Globus pallidus (tissue), 1 donor: ENCODE data around the gene TNFRSF8.

ENCODE experiments used
- DNase-seq: peaks from one replicate; pipeline ENCODE4 v3.0.0-alpha.2; 2015; ENCODE audit warnings: low spot score

The TNFRSF8 gene

DNA sequence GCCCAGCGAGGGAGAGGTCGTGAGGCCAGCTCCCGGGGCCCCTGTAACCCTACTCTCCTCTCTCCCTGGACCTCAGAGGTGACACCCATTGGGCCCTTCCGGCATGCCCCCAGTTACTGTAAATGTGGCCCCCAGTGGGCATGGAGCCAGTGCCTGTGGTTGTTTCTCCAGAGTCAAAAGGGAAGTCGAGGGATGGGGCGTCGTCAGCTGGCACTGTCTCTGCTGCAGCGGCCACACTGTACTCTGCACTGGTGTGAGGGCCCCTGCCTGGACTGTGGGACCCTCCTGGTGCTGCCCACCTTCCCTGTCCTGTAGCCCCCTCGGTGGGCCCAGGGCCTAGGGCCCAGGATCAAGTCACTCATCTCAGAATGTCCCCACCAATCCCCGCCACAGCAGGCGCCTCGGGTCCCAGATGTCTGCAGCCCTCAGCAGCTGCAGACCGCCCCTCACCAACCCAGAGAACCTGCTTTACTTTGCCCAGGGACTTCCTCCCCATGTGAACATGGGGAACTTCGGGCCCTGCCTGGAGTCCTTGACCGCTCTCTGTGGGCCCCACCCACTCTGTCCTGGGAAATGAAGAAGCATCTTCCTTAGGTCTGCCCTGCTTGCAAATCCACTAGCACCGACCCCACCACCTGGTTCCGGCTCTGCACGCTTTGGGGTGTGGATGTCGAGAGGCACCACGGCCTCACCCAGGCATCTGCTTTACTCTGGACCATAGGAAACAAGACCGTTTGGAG is 80.0 kb downstream of the TNFRSF8 start:
- no peak for DNase-seq

- DNase-seq: peak; percentile 68
Measured at GRCh38 chr1:12143631-12144155, 80.6 kb downstream of the TNFRSF8 start.

- DNase-seq: no peak
Measured at GRCh38 chr1:12144236-12144635, 81.1 kb downstream of the TNFRSF8 start.

GRCh38 chr1:12144969-12145368 is 81.9 kb downstream of the TNFRSF8 start:
- no peak for DNase-seq

DNA sequence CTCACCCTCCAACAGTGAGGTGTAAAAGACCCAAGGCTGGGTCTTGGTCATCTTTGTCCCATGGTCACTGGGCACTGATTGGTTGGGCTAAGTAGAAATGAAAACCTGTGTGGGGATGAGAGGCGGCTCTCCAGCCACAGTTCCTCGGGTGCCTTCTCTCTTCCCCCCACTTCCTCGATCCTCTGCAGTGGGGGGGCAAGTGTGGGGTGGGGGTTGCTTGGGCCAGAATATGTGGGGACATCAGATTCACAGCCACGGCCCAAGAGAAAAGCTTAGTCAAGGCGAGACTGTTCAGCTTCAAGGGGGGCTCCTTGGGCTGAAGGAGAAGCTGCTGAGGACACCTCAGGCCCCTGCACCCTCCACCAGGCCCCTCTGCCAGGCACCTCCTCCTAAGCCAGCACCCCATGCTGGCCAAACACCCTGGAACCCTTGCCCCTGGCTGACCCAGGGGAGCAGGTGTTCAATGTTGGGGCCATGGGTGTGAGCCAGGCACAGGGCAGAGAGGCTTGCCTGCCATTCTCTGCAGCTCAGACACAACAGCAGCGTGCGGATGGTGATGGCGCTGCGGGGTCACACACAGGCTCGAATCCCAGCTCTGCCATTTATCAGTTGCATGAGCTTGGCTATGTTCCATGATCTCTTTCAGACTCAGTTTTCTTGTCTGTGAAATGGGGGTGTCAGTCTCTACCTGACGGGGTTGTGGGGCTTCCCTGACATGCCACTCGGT is 82.7 kb downstream of the TNFRSF8 start:
- DNase-seq: no peak

GRCh38 chr1:12146343-12147112 is 83.4 kb downstream of the TNFRSF8 start:
- no peak for DNase-seq

DNA sequence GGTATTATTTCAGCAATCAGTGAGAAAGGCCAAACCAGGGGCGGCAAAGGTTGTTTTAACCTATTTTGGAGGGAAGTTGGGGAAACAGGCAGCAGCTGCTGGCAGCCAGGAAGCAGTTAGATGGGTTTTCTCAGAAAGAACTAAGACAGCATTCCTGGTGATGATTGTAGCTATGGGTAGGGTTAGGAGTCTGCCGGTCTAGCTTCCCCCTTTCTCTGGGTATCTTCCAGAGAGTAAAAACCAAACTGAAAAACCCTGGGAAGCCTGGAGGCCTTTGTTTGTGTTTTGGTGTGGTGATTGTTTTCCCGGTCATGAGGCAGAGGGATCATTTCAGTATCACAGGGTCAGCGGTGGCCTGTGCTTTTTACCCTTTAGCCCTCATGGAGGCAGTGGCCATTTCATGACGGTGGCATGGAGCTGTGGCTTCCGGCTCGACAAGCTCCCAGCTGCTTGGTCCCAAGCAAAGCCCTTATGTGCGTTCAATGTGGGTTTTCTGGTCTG is 84.1 kb downstream of the TNFRSF8 start:
- no peak for DNase-seq

DNA sequence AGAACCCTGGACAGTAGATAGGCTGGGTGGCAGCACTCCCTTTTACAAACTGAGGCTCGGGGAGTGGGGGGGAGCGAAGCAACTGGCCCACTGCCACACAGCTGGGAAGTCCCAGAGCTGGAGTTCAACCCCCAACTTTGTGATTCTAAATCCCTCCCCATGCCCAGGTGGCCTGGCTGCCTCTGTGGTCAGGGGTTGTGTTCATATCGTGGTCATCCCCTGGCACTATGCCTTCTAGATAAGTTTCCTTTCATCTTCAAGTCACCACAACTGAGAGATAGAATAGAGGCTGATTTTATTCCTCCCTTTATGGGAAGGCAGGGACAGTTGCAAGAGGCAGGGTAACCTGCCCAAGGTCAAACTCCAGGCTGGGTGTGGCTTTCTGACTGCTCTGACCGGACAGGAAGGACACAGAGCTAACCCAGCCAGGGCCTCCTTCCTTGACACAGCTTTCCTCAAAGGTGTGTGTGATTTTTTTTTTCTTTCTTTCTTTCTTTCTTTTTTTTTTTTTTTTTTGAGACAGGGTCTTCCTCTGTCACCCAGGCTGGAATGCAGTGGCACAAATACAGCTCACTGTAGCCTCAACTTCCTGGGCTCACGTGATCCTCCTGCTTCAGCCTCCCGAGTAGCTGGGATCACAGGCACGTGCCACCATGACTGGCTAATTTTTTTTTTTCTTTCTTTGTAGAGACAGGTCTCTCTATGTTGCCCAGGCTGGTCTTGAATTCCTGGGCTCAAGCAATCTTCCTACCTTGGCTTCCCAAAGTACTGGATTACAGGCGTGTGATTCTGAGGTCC is 85.3 kb downstream of the TNFRSF8 start:
- DNase-seq: no peak

DNA sequence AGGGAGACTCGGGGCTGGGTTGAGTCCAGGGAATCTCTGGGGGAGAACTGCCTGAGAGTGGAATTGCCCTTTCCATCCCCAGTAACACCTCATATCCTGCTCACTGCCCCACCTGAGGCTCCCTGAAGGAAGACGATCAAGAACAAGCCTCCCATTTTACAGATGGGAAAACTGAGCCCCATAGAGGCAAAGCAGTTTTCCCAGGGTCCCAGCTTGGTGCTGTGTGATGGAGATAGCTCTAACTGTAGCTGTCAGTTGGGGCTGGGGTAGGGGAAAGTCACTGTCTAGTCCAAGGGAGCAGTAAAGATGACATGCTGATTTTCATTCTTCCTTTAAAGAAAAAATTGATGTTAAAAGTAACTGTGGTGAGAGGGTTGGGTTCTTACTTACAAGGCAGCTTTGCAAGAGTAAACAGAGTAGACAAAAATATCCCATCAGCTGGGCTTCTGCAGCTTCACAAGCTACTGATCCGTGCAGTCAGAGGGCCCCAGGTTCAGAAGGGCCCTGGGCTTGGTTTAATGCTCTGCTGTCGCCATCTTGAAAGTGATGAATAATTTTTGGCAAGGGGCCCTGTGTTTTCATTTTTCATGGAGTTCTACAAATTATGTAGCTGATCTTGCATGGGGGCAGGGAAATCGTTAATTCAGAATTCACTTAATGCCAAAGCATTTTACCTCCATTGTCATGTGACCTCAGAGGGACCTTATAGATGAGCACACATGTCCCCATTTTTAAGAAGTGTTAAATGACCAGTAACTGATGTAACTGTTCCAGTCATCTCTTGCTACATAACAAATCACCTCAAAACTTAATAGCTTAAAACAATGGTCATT is 86.1 kb downstream of the TNFRSF8 start:
- no peak for DNase-seq

GRCh38 chr1:12149791-12150175 is 86.7 kb downstream of the TNFRSF8 start:
- DNase-seq: no peak

DNA sequence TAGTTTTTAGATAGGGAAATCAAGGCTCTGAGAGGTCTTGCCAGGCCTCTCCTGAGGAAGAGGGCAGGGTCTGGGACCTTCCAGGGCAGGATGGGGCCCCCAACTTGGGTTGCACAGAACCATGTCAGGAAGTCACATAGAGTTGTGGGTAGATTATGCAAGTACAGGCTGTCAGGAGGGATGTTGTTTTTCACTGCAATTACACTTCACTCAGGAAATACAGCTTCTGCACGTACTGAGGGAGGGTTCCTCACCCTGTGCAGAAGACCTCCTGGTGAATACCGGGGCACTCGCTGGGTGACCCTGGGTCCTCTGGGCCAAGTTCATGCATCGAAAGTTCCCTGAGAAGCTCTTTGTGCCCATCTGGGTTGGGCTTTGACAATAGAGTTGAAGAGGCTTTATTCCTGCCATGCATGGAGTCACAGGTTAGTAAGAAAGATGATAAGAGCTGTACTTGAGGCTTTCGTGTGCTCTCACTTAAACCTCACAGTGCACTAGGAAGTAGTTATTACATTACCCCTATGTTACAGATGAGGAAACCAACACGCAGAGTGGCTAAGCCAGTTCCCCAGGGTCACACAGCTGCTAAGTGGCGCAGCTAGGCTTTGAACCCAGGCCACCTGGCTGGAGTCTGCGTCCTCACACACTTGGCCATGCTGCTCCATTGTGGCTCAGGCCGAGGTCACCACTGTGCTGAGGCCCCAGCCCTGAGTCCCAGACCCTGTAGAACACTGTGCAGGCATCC is 87.5 kb downstream of the TNFRSF8 start:
- DNase-seq: no peak

DNA sequence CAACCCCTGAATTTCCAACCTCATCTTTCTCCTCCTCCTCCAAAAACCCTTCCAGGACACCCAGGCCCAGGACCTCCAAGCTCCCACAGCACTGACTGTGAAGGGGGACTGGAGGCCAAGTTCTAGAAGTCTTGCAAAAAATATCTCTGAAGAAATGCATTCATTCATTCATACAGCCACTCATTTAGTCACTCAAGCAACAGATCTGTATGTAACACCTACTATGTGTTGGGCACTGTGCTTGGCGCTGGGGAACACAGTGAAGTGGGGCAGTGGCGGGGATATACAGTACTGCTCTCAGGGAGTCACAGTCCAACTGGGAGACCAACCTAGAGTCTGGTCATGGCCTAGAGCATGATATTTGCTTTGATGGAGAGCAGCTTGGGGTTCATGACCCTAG is 88.4 kb downstream of the TNFRSF8 start:
- DNase-seq: no peak

DNA sequence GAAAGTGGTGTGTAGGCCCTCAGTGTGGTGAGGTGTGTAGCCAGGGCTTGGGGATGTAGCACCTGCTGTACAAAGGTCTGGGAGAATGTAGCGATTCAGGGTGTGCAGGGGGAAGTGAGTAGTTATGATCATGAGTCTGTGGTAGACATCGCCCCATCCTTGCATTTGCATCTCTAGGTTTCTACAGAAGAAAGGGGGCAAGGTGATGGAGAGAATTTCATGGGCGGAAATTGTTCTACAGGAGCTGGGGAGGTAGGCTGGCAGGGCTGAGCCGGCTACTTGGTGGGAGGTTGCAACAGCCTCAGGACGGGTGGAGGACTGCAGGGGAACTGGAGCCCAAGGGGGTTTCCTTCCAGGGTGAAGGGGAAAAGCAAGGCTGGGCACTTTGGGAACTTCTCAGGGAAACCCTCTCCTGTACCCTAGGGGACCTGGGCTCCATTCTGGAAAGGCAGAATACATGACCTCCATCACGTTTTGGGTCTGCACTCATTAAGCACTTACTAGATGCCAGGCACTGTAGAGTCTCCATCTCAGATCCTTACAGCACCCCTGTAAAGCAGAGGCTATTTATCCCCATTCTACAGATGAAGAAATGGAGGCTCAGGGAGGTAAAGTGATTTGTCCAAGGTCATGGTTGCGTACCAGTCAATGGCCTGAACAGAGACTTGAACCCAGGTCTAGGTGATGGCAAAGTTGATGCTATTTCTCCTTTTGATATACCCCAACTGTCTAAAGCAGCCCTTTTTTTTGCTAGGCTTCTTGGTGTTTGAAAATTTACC is 89.2 kb downstream of the TNFRSF8 start:
- no peak for DNase-seq

- DNase-seq: peak; percentile 47
Measured at GRCh38 chr1:12153181-12153785, 90.2 kb downstream of the TNFRSF8 start.

DNA sequence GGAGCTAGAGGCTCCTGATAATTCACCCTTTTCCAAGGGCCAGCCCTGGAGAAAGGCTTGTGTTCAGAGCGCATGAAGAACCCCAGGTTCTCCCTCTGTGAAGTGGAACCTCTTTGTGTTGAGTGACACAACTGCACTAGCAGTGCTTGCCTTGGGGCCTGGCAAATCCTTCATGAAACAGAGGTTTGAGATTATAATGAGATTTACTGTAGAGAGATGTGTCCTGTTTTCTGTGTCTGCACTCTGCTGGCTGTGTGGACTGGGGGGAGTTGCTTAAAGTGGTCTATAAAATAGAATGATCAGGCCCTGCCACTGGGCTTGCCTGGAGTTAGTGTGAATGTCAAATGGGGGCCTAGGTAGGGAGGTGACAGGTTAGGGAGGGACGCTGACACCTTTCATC is 92.2 kb downstream of the TNFRSF8 start:
- no peak for DNase-seq

- DNase-seq: no peak
Measured at GRCh38 chr1:12157366-12158231, 94.5 kb downstream of the TNFRSF8 start.

- no peak for DNase-seq
Measured at GRCh38 chr1:12158357-12159092, 95.4 kb downstream of the TNFRSF8 start.
